ENCODE results near the gene DIS3L.
"Not testable (repeated sequence)": the region's sequence is repeated elsewhere in the genome, so short reads cannot be mapped to it uniquely, and the experiment has no call there.

DIS3L gene

DNA sequence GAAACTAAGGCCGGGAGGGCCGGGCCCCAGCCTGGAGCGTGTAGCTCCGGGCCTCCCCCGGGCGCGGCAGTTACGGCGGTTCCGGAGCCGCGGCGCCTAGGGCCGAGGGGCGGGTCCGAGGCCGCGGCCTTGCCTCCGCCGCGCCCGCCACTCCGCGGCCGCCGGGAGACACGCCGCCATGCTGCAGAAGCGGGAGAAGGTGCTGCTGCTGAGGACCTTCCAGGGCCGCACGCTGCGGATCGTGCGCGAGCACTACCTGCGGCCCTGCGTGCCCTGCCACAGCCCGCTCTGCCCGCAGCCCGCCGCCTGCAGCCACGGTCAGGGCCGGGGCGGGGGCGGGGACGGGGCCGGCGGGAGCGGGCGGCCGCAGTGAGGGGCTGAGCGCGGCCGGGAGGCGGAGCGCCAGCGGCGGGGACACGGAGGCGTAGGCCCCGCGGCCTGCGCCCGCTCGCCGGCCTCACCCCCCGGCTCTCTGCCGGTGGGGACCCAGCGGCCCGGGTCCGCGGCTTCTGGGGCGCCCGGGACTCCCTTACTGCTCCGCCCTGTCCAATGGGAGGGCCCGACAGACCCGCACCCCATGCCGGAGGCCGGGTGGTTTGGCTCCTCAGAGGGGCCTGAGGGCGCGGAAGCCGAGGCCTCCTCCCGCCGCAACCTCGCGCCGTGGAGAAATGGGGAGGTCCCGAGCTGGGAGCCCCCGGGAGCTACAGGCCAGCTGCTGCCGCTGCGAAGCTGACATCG is at the start of gene DIS3L:
Gene DIS3L, plus strand, starts transcription at position 150 of the 738 bp plus-strand sequence. Its CDS starts 29 bp downstream, at position 179.
- TF ChIP-seq, protein P1, sequence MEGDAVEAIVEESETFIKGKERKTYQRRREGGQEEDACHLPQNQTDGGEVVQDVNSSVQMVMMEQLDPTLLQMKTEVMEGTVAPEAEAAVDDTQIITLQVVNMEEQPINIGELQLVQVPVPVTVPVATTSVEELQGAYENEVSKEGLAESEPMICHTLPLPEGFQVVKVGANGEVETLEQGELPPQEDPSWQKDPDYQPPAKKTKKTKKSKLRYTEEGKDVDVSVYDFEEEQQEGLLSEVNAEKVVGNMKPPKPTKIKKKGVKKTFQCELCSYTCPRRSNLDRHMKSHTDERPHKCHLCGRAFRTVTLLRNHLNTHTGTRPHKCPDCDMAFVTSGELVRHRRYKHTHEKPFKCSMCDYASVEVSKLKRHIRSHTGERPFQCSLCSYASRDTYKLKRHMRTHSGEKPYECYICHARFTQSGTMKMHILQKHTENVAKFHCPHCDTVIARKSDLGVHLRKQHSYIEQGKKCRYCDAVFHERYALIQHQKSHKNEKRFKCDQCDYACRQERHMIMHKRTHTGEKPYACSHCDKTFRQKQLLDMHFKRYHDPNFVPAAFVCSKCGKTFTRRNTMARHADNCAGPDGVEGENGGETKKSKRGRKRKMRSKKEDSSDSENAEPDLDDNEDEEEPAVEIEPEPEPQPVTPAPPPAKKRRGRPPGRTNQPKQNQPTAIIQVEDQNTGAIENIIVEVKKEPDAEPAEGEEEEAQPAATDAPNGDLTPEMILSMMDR (IDR thresholded peaks at IDR 0.05): no peak
- no peaks in the 10 kb centered on the region for H3K27me3 ChIP-seq
- peaks cover 22 to 25% of the 10 kb centered on the region in 2 experiments for H3K4me1 ChIP-seq (ENCODE audit: control insufficient read depth in 1 of 2, insufficient read depth in 1 of 2, low read depth in 1 of 2, low read length in 1 of 2)
- H3K4me3 ChIP-seq (ENCODE audit: low read depth in 1 of 2, low read length in 1 of 2): peak within 1 kb of the TSS; percentile 64
- peaks cover 4% of the 10 kb centered on the region for H3K36me3 ChIP-seq
- H3K9me3 ChIP-seq: no peaks in the 10 kb centered on the region
- peak within 1 kb of the TSS; percentile 83 for H3K27ac ChIP-seq

DNA sequence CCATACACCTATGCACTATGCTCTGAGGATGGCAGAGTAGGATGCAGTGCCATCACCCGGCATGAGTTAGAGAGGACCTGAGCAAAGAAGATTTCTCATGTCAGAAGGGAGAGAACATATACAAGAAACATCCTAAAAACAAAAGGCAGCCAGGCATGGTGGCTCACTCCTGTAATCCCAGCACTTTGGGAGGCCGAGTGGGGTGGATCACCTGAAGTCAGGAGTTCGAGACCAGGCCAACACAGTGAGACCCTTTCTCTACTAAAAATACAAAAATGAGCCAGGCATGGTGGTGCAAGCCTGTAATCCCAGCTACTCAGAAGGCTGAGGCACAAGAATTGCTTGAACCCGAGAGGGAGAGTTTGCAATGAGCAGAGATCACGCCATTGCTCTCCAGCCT is 47.5 kb upstream of the DIS3L start:
- H3K4me1 ChIP-seq (ENCODE audit: control insufficient read depth in 1 of 2, insufficient read depth in 1 of 2, low read depth in 1 of 2, low read length in 1 of 2); H3K27ac ChIP-seq; H3K4me3 ChIP-seq (ENCODE audit: low read depth in 1 of 2, low read length in 1 of 2); H3K36me3 ChIP-seq; H3K9me3 ChIP-seq: not testable (repeated sequence)
- H3K27me3 ChIP-seq: peaks cover 77% of the 10 kb centered on the region

DNA sequence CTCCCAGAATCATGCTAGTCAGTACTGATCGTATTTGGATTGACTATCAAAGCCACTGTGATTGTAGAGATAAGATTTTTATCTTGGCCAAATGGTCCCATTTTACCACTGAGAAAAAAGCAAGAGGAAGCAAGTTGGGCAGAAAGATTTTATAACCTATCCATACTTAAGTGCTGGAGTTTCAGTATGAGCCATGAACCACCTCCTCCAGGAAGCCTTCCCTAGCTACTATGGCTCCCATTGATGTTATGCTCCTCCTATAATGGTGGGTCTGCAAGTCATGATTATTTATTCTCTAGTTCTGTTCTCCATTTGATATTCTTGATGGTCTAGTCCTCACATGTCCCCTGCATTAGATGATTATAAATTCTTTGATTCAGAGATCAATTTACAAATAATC is 46.4 kb upstream of the DIS3L start:
- Histone ChIP-seq H3K27ac (no peak overlapping the region), H3K36me3 (no peaks in the 10 kb centered on the region), H3K4me1 (ENCODE audit: control insufficient read depth in 1 of 2, insufficient read depth in 1 of 2, low read depth in 1 of 2, low read length in 1 of 2) (peaks cover 0 to 4% of the 10 kb centered on the region in 2 experiments), H3K9me3 (no peaks in the 10 kb centered on the region), H3K4me3 (ENCODE audit: low read depth in 1 of 2, low read length in 1 of 2) (no peak overlapping the region), H3K27me3 (peaks cover 88% of the 10 kb centered on the region)
- TF ChIP-seq, protein P1 (IDR thresholded peaks at IDR 0.05): no peak

DNA sequence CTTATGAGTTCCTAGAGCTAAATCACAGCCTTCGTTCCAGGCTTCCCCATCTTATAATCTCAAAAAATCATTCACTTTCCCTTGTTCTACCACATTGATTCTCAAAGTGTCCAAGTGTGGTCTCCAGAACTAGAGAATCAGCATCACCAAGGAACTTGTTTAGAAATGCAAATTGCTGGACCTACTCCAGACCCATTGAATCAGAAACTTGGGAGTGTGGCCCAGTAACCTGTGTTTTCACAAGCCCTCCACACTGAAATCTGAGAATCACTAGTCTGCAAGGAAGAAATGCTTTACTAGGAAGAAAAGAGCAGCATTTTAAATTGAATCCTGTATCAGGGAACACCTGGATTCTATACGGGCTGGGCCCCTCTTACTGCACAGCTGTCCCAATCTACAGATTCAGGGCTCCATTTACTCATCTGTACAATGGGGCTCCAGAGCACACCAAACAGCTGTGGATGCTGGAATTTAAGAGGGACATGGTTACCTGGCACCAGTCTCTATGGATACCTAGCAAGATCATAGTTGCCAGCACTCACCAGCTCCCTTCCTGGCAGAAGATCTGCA is 43.7 kb upstream of the DIS3L start:
- peaks cover 100% of the 10 kb centered on the region for H3K27me3 ChIP-seq
- no peak overlapping the region for H3K4me3 ChIP-seq (ENCODE audit: low read depth in 1 of 2, low read length in 1 of 2)
- no peak overlapping the region for H3K27ac ChIP-seq
- no peaks in the 10 kb centered on the region for H3K9me3 ChIP-seq
- H3K36me3 ChIP-seq: no peaks in the 10 kb centered on the region
- peaks cover 21 to 31% of the 10 kb centered on the region in 2 experiments for H3K4me1 ChIP-seq (ENCODE audit: control insufficient read depth in 1 of 2, insufficient read depth in 1 of 2, low read depth in 1 of 2, low read length in 1 of 2)
- TF ChIP-seq, protein P1 (IDR thresholded peaks at IDR 0.05): no peak

DNA sequence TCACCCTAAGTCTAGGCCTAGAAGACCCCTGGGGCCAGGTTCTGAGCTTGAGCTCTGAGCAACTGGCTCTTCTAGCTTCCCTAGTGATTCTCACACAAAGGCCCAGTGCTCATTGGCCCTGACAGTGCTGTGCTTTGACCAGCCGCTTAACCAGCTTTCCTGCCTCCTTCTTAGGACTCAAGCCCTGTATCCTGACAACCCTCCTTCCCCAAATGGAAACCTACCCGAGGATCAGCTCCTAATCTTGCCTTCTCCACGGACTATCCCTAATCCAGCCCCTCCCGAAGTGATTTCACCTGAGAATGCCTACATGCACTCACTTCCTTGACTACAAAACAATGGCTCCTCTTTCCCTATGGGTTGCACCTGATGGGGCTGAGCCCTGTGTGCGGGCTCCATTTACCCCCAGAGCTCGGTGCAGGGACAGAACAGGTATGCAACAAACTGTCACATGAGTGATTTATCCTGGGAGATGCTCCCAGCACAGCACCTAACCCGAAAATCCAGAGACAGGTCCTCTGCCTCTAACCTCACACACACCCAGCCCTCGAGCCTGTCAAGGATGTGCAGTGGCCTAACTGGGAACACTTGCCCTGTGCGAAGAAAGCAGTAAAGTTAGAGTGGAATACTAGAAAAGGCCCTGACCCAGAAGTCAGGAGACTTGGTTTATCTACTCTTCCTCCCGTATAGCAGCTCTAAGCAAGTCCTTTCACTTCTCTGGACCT is 42.1 kb upstream of the DIS3L start:
- Histone ChIP-seq H3K4me1 (ENCODE audit: control insufficient read depth in 1 of 2, insufficient read depth in 1 of 2, low read depth in 1 of 2, low read length in 1 of 2) (peaks cover 21 to 32% of the 10 kb centered on the region in 2 experiments), H3K27me3 (peaks cover 100% of the 10 kb centered on the region), H3K36me3 (no peaks in the 10 kb centered on the region), H3K27ac (no peak overlapping the region), H3K4me3 (ENCODE audit: low read depth in 1 of 2, low read length in 1 of 2) (no peak overlapping the region), H3K9me3 (no peaks in the 10 kb centered on the region)
- TF ChIP-seq, protein P1 (IDR thresholded peaks at IDR 0.05): no peak
